GM23338 (cell line): ENCODE data around the gene CMTR1. TPM values are rescaled to one million over a fixed set of nuclear protein-coding genes. Genes with fewer than 3 reads are reported as not detected.

Source experiments
- ATAC-seq: fragments of 200-7000 bp; cut with Tn5 transposase; 3 replicates; pipeline ENCODE4 v1.9.1; 2020
- DNase-seq: peaks from one replicate; pipeline ENCODE4 v3.0.0-alpha.2; 2015; ENCODE audit warnings: low spot score
- H2AFZ ChIP-seq: fragments of 200-600 bp; sonication (generic); 2 replicates; pipeline ENCODE4 v1.8.0; 2016; ENCODE audit warnings: antibody characterized with exemption, mild to moderate bottlenecking, moderate library complexity
- H3F3A ChIP-seq: fragments of 200-600 bp; sonication (generic); replicated peaks from 2 replicates; pipeline ENCODE4 v1.8.0; 2017; ENCODE audit warnings: antibody characterized with exemption, mixed run types, low read depth
- H3K27ac ChIP-seq: fragments of 200-600 bp; sonication (generic); 2 replicates; pipeline ENCODE4 v1.6.1; 2016; ENCODE audit warnings: low read depth
- H3K27me3 ChIP-seq: fragments of 200-600 bp; sonication (generic); 2 replicates; pipeline ENCODE4 v1.8.0; 2016; ENCODE audit warnings: mild to moderate bottlenecking, mixed run types, moderate library complexity; ENCODE audit not compliant: insufficient read depth
- H3K36me3 ChIP-seq: fragments of 200-600 bp; sonication (generic); 2 replicates; pipeline ENCODE4 v1.8.0; 2016; ENCODE audit warnings: mild to moderate bottlenecking; ENCODE audit not compliant: insufficient read depth
- H3K4me1 ChIP-seq: fragments of 200-600 bp; sonication (generic); 2 replicates; pipeline ENCODE4 v1.8.0; 2016; ENCODE audit warnings: mild to moderate bottlenecking, moderate library complexity; ENCODE audit not compliant: insufficient read depth
- H3K4me2 ChIP-seq: fragments of 200-600 bp; sonication (generic); 2 replicates; pipeline ENCODE4 v1.7.1; 2017; ENCODE audit warnings: mixed run types
- H3K4me3 ChIP-seq: fragments of 200-600 bp; sonication (generic); 2 replicates; pipeline ENCODE4 v1.6.1; 2016; ENCODE audit warnings: mixed run types
- H3K79me2 ChIP-seq: fragments of 200-600 bp; sonication (generic); replicated peaks from 2 replicates; pipeline ENCODE4 v1.8.0; 2017; ENCODE audit warnings: mild to moderate bottlenecking; ENCODE audit not compliant: insufficient read depth
- H3K9me2 ChIP-seq: fragments of 200-600 bp; sonication (generic); 2 replicates; pipeline ENCODE4 v1.8.0; 2017; ENCODE audit not compliant: insufficient read depth
- H4K20me1 ChIP-seq: fragments of 200-600 bp; sonication (generic); replicated peaks from 2 replicates; pipeline ENCODE4 v1.8.0; 2017; ENCODE audit warnings: mild to moderate bottlenecking; ENCODE audit not compliant: insufficient read depth
- H3K27ac Mint-ChIP-seq: 2 replicates; pipeline ENCODE4 v1.8.0; 2020; ENCODE audit warnings: inconsistent platforms, mild to moderate bottlenecking, moderate library complexity, mixed read lengths
- H3K27me3 Mint-ChIP-seq: 3 replicates; pipeline ENCODE4 v1.8.0; 2022; ENCODE audit warnings: low read depth, mild to moderate bottlenecking, moderate library complexity, mixed read lengths, inconsistent platforms; ENCODE audit not compliant: insufficient read depth, poor library complexity
- H3K36me3 Mint-ChIP-seq: 3 replicates; pipeline ENCODE4 v1.8.0; 2021; ENCODE audit warnings: low read depth, mild to moderate bottlenecking, inconsistent platforms, moderate library complexity, mixed read lengths
- H3K4me1 Mint-ChIP-seq: 3 replicates; pipeline ENCODE4 v1.8.0; 2020; ENCODE audit warnings: mild to moderate bottlenecking, inconsistent platforms, mixed read lengths
- H3K4me3 Mint-ChIP-seq: 3 replicates; pipeline ENCODE4 v1.8.0; 2021; ENCODE audit warnings: moderate library complexity, mild to moderate bottlenecking, inconsistent platforms, mixed read lengths
- H3K9me3 Mint-ChIP-seq: 3 replicates; pipeline ENCODE4 v1.8.0; 2020; ENCODE audit warnings: moderate library complexity, mild to moderate bottlenecking, inconsistent platforms, mixed read lengths
- CREB1 ChIP-seq: fragments of 250-450 bp; sonication (Bioruptor Pico); IDR thresholded peaks from 2 replicates; pipeline ENCODE4 v1.5.0; 2020; ENCODE audit warnings: low read depth, mild to moderate bottlenecking, moderate library complexity
- EZH2 ChIP-seq: fragments of 200-600 bp; sonication (generic); IDR thresholded peaks from one replicate; pipeline ENCODE4 v1.8.0; 2017; ENCODE audit warnings: antibody characterized with exemption, mild to moderate bottlenecking, low read depth; ENCODE audit not compliant: unreplicated experiment
- EZH2phosphoT487 ChIP-seq: fragments of 200-600 bp; sonication (generic); IDR thresholded peaks from one replicate; pipeline ENCODE4 v1.8.1; 2018; ENCODE audit warnings: antibody characterized with exemption; ENCODE audit not compliant: unreplicated experiment
- JUNB ChIP-seq: IDR thresholded peaks from one replicate; pipeline ENCODE4 v1.6.1; 2016; ENCODE audit warnings: antibody characterized with exemption; ENCODE audit not compliant: unreplicated experiment
- NANOG ChIP-seq: IDR thresholded peaks from 2 replicates; pipeline ENCODE4 v1.6.1; 2016; ENCODE audit warnings: antibody characterized with exemption, borderline replicate concordance
- POLR2AphosphoS5 ChIP-seq: IDR thresholded peaks from 2 replicates; pipeline ENCODE4 v1.6.1; 2016; ENCODE audit warnings: antibody characterized with exemption, low read depth
- STAT1 ChIP-seq: IDR thresholded peaks from one replicate; pipeline ENCODE4 v1.6.1; 2016; ENCODE audit warnings: antibody characterized with exemption; ENCODE audit not compliant: unreplicated experiment
- ZNF114 ChIP-seq: fragments of 250-450 bp; sonication (Bioruptor Pico); IDR thresholded peaks from 2 replicates; pipeline ENCODE4 v1.5.0; 2020; ENCODE audit warnings: mild to moderate bottlenecking, moderate library complexity
- ZNF331 ChIP-seq: fragments of 250-450 bp; sonication (Bioruptor Pico); IDR thresholded peaks from 2 replicates; pipeline ENCODE4 v1.5.0; 2020; ENCODE audit warnings: low read depth, mild to moderate bottlenecking, moderate library complexity
- polyA plus RNA-seq: library from polyadenylated mRNA; unstranded; fragments of >200 nt; fragmentation: Nextera tagmentation; extraction: Ambion mirVana; gene quantifications from 2 replicates; pipeline ENCODE4 v1.2.1, GENCODE V29; 2016
- total RNA-seq: library from RNA; depleted of rRNA; stranded (reverse); fragments of >200 nt; shearing (Covaris generic); gene quantifications from 2 replicates; pipeline ENCODE4 v1.2.3, GENCODE V29; 2014
- TF ChIP-seq, protein P1 (sequence below), 2 experiments: fragments of 200-600 bp in 1 of 2; sonication (generic) in 1 of 2; conservative IDR thresholded peaks; 2 replicates each; pipeline versions ENCODE4 v1.5.1 to v1.6.1; 2016 to 2017; ENCODE audit warnings: antibody characterized with exemption in 2 of 2, low read depth in 2 of 2, mild to moderate bottlenecking in 2 of 2, moderate library complexity in 1 of 2
- TF ChIP-seq, protein P2 (sequence below): fragments of 250-450 bp; sonication (Bioruptor Pico); IDR thresholded peaks from 2 replicates; pipeline ENCODE4 v1.5.0; 2020; ENCODE audit warnings: mild to moderate bottlenecking, moderate library complexity
- TF ChIP-seq, protein P3 (sequence below): IDR thresholded peaks from one replicate; pipeline ENCODE4 v1.6.1; 2018; ENCODE audit warnings: antibody characterized with exemption; ENCODE audit not compliant: unreplicated experiment
- TF ChIP-seq, protein P4 (sequence below): IDR thresholded peaks from 2 replicates; pipeline ENCODE4 v1.6.1; 2016; ENCODE audit warnings: antibody characterized with exemption

The CMTR1 gene
- total and polyA plus RNA-seq, 2 experiments from 2014 or later, result 7.3 to 36.4 TPM

DNA sequence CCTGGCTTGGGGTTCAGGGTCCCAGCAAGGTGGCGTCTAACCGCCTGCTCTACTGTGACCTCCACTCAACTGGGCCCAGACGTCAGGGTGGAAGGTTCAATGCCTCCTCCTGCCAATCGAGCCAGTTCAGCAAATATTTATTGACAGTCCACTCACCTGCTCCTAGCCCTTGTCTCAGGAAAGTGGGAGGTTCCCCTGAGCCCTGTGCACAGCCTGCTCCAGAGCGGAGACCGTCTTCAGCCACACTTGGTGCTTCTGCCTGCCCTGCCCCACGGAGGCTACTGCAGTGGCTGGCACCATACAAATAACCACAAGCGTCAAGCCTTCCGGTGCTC, 60.6 kb downstream of the CMTR1 start:
- H3K9me3 Mint-ChIP-seq, result no peaks in the 10 kb centered on the region
- H3K4me1 ChIP-seq, result peaks cover 16% of the 10 kb centered on the region
- no peak overlapping the region for H3K4me3 ChIP-seq
- no peak overlapping the region for H3K4me2 ChIP-seq
- H3K27me3 Mint-ChIP-seq, result peaks cover 18% of the 10 kb centered on the region
- H3K9me2 ChIP-seq, result no peaks in the 10 kb centered on the region
- no peak for DNase-seq
- H3K27ac ChIP-seq, result no peak overlapping the region
- H3K27me3 ChIP-seq, result no peaks in the 10 kb centered on the region
- H3K36me3 Mint-ChIP-seq, result no peaks in the 10 kb centered on the region
- H3F3A ChIP-seq, result 0 out of 2 replicates have a peak, but pooled peaks cover 3% of the 10 kb centered on the region
- H3K4me1 Mint-ChIP-seq, result peaks cover 42% of the 10 kb centered on the region
- ATAC-seq, result no peak
- H3K27ac Mint-ChIP-seq, result no peak overlapping the region
- H2AFZ ChIP-seq, result no peak overlapping the region
- H3K4me3 Mint-ChIP-seq, result no peak overlapping the region
- TF ChIP-seq NANOG, result no peak
- TF ChIP-seq JUNB, result no peak
- TF ChIP-seq, protein P1, sequence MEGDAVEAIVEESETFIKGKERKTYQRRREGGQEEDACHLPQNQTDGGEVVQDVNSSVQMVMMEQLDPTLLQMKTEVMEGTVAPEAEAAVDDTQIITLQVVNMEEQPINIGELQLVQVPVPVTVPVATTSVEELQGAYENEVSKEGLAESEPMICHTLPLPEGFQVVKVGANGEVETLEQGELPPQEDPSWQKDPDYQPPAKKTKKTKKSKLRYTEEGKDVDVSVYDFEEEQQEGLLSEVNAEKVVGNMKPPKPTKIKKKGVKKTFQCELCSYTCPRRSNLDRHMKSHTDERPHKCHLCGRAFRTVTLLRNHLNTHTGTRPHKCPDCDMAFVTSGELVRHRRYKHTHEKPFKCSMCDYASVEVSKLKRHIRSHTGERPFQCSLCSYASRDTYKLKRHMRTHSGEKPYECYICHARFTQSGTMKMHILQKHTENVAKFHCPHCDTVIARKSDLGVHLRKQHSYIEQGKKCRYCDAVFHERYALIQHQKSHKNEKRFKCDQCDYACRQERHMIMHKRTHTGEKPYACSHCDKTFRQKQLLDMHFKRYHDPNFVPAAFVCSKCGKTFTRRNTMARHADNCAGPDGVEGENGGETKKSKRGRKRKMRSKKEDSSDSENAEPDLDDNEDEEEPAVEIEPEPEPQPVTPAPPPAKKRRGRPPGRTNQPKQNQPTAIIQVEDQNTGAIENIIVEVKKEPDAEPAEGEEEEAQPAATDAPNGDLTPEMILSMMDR (conservative IDR thresholded peaks at IDR 0.05; ENCODE audit: low read depth in 2 of 2), result no peak
- TF ChIP-seq EZH2phosphoT487, result no peak
- TF ChIP-seq, protein P2, sequence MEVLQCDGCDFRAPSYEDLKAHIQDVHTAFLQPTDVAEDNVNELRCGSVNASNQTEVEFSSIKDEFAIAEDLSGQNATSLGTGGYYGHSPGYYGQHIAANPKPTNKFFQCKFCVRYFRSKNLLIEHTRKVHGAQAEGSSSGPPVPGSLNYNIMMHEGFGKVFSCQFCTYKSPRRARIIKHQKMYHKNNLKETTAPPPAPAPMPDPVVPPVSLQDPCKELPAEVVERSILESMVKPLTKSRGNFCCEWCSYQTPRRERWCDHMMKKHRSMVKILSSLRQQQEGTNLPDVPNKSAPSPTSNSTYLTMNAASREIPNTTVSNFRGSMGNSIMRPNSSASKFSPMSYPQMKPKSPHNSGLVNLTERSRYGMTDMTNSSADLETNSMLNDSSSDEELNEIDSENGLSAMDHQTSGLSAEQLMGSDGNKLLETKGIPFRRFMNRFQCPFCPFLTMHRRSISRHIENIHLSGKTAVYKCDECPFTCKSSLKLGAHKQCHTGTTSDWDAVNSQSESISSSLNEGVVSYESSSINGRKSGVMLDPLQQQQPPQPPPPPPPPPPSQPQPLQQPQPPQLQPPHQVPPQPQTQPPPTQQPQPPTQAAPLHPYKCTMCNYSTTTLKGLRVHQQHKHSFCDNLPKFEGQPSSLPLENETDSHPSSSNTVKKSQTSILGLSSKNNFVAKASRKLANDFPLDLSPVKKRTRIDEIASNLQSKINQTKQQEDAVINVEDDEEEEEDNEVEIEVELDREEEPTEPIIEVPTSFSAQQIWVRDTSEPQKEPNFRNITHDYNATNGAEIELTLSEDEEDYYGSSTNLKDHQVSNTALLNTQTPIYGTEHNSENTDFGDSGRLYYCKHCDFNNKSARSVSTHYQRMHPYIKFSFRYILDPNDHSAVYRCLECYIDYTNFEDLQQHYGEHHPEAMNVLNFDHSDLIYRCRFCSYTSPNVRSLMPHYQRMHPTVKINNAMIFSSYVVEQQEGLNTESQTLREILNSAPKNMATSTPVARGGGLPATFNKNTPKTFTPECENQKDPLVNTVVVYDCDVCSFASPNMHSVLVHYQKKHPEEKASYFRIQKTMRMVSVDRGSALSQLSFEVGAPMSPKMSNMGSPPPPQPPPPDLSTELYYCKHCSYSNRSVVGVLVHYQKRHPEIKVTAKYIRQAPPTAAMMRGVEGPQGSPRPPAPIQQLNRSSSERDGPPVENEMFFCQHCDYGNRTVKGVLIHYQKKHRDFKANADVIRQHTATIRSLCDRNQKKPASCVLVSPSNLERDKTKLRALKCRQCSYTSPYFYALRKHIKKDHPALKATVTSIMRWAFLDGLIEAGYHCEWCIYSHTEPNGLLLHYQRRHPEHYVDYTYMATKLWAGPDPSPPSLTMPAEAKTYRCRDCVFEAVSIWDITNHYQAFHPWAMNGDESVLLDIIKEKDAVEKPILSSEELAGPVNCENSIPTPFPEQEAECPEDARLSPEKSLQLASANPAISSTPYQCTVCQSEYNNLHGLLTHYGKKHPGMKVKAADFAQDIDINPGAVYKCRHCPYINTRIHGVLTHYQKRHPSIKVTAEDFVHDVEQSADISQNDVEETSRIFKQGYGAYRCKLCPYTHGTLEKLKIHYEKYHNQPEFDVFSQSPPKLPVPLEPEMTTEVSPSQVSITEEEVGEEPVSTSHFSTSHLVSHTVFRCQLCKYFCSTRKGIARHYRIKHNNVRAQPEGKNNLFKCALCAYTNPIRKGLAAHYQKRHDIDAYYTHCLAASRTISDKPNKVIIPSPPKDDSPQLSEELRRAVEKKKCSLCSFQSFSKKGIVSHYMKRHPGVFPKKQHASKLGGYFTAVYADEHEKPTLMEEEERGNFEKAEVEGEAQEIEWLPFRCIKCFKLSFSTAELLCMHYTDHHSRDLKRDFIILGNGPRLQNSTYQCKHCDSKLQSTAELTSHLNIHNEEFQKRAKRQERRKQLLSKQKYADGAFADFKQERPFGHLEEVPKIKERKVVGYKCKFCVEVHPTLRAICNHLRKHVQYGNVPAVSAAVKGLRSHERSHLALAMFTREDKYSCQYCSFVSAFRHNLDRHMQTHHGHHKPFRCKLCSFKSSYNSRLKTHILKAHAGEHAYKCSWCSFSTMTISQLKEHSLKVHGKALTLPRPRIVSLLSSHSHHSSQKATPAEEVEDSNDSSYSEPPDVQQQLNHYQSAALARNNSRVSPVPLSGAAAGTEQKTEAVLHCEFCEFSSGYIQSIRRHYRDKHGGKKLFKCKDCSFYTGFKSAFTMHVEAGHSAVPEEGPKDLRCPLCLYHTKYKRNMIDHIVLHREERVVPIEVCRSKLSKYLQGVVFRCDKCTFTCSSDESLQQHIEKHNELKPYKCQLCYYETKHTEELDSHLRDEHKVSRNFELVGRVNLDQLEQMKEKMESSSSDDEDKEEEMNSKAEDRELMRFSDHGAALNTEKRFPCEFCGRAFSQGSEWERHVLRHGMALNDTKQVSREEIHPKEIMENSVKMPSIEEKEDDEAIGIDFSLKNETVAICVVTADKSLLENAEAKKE (CRISPR knock-in tag), result no peak
- TF ChIP-seq ZNF331 (CRISPR knock-in tag), result no peak
- TF ChIP-seq, protein P3, sequence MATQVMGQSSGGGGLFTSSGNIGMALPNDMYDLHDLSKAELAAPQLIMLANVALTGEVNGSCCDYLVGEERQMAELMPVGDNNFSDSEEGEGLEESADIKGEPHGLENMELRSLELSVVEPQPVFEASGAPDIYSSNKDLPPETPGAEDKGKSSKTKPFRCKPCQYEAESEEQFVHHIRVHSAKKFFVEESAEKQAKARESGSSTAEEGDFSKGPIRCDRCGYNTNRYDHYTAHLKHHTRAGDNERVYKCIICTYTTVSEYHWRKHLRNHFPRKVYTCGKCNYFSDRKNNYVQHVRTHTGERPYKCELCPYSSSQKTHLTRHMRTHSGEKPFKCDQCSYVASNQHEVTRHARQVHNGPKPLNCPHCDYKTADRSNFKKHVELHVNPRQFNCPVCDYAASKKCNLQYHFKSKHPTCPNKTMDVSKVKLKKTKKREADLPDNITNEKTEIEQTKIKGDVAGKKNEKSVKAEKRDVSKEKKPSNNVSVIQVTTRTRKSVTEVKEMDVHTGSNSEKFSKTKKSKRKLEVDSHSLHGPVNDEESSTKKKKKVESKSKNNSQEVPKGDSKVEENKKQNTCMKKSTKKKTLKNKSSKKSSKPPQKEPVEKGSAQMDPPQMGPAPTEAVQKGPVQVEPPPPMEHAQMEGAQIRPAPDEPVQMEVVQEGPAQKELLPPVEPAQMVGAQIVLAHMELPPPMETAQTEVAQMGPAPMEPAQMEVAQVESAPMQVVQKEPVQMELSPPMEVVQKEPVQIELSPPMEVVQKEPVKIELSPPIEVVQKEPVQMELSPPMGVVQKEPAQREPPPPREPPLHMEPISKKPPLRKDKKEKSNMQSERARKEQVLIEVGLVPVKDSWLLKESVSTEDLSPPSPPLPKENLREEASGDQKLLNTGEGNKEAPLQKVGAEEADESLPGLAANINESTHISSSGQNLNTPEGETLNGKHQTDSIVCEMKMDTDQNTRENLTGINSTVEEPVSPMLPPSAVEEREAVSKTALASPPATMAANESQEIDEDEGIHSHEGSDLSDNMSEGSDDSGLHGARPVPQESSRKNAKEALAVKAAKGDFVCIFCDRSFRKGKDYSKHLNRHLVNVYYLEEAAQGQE, result no peak
- TF ChIP-seq EZH2, result no peak
- no peak for TF ChIP-seq POLR2AphosphoS5
- no peak for TF ChIP-seq CREB1 (CRISPR knock-in tag)
- TF ChIP-seq, protein P4, sequence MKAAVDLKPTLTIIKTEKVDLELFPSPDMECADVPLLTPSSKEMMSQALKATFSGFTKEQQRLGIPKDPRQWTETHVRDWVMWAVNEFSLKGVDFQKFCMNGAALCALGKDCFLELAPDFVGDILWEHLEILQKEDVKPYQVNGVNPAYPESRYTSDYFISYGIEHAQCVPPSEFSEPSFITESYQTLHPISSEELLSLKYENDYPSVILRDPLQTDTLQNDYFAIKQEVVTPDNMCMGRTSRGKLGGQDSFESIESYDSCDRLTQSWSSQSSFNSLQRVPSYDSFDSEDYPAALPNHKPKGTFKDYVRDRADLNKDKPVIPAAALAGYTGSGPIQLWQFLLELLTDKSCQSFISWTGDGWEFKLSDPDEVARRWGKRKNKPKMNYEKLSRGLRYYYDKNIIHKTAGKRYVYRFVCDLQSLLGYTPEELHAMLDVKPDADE, result no peak
- no peak for TF ChIP-seq ZNF114
- TF ChIP-seq STAT1, result no peak
- no peaks in the 10 kb centered on the region for H3K79me2 ChIP-seq
- H3K36me3 ChIP-seq, result no peaks in the 10 kb centered on the region
- 0 out of 2 replicates have a peak, but pooled peaks cover 5% of the 10 kb centered on the region for H4K20me1 ChIP-seq
